Stimulated activated CD4-positive, alpha-beta T cell treated with anti-CD3 and anti-CD28 coated beads, Interleukin-4, amount 100 ng/mL, for 48 hours (primary cell): Measurements from ENCODE around the gene NRROS.

Experiments
- DNase-seq, 2 donors: peaks; one replicate each; pipeline ENCODE4 v3.0.0-alpha.2; 2020; ENCODE audit warnings: low read depth in 2 of 2

Gene NRROS

DNA sequence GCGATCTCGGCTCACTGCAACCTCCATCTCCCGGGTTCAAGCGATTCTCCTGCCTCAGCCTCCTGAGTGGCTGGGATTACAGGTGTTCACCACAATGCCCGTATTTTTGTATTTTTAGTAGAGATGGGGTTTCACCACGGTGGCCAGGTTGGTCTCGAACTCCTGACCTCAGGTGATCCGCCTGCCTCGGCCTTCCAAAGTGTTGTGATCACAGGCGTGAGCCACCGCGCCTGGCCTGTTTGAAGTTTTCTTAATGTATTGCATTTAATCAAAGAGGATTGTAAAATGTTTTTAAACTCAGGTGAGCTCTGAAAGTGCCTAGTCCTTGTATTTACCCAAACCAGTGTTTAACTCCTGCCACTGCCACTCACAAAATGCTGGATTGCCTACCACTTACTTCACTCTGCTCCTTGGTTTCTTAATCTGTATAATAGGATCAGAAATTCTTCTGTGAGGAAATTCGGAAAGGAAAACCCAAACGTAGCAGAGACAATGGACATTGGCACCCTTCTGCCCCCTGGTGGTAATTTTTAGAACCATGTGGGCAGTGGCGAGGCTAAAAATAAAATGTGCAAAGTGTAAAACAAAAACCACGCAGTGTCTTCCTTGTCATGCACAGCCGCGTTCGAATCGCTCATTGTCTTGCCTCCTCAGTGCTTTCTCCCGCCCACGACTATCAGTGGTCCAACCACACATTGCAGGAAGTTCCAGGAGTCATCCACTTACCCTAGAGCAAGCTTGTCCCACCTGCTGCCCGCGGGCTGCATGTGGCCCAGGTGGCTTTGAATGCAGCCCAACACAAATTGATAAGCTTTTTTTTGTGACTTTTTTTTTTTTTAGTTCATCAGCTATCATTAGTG, 45.3 kb downstream of the NRROS start:
- peak; percentile 49 to 56 for DNase-seq

- no peak for DNase-seq
These were observed 46.9 kb downstream of the NRROS start for GRCh38 chr3:196686436-196686835.

GRCh38 chr3:196688349-196688748, 48.9 kb downstream of the NRROS start:
- no peak for DNase-seq

DNA sequence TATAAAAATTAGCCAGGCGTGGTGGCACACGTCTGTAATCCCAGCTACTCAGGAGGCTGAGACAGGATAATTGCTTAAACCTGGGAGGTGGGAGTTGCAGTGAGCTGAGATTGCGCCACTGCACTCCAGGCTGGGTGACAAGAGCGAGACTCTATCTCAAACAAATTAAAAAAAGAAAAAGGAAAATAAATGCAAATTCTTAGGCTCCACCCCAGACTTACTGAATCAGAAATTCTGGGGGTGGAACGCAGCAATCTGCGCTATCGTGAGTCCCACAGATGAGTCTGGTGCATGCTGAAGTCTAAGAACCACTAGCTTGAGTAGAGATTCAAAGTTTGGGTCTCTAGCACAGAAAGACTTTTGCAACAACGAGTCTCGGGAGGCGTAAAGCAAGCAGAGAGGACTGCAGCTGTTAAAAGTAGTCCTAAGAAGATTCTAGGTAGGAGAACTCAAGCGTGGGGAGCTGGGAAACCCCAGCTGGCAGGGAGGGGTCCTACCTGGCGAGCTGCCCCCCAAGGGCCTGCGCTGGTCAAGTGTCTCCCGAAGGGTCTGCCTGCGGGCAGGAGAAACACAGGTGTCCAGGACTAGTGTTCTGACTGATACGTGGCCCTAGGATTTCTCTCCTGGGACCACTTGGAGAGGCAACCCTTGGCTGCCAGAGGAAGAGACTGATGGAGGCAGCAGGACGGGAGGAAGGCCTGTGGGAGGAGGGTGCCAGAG, 50.6 kb downstream of the NRROS start:
- no peak for DNase-seq

DNA sequence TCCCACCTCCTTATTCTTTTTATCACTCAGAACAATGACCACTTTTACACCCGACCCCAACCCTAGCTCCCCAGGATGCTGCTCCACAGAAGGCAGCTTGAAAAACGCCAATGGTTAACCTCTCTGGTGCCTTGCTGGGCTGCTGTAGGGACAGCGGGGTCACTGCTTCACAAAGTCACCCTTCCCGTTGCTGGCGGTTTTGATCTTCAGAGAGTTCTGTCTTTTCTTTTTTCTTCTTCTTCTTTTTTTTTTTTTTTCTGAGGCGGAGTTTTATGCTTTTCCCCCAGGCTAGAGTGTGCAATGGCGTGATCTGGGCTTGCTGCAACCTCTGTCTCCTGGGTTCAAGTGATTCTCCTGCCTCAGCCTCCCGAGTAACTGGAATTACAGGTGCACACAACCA, 51.9 kb downstream of the NRROS start:
- no peak for DNase-seq

GRCh38 chr3:196694202-196694638, 54.7 kb downstream of the NRROS start:
- DNase-seq, result no peak

- peak in 1 of 2 donors; percentile 11 for DNase-seq
These were observed 55.7 kb downstream of the NRROS start for GRCh38 chr3:196694941-196695848.

DNA sequence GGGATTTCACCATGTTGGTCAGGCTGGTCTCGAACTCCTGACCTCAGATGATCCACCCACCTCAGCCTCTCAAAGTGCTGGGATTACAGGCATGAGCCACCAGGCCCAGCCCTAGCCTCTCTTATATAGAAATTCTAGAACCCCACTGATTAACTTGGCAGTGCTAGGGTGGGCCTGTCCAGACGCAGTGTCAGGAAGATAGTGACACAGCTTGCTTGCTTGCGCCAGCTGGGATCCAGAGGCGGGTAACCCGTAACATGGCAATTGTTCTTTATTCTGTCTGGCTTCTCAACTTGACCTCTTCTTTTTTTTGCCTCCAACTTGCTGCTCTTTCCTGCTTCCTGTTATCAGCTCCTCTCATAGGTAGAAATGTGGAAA, 56.3 kb downstream of the NRROS start:
- DNase-seq, result no peak

- DNase-seq, result no peak
These were observed 57.8 kb downstream of the NRROS start for GRCh38 chr3:196697270-196697669.

- no peak for DNase-seq
These were observed 60.3 kb downstream of the NRROS start for GRCh38 chr3:196699749-196700148.

- DNase-seq, result no peak
These were observed 61.3 kb downstream of the NRROS start for GRCh38 chr3:196700801-196701200.

DNA sequence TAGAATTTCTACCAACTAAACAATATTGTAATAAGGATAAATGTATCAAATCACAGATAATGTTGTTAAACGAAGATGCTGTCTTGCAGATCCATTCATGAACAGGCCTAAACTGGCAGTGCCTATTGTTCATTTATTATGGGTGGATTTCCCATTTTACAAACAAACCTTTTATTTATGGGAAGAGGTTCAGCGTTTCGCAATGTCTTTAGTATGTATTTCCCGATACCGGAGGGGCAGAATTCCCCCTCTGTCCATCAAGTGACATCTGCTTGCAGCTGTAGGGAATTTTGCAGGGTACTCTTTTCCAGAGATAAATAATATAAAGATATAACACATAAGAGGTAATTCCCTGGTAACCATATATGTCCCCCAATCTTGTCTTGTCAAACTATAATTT, 66.8 kb downstream of the NRROS start:
- no peak for DNase-seq

GRCh38 chr3:196706731-196707130, 67.2 kb downstream of the NRROS start:
- no peak for DNase-seq

DNA sequence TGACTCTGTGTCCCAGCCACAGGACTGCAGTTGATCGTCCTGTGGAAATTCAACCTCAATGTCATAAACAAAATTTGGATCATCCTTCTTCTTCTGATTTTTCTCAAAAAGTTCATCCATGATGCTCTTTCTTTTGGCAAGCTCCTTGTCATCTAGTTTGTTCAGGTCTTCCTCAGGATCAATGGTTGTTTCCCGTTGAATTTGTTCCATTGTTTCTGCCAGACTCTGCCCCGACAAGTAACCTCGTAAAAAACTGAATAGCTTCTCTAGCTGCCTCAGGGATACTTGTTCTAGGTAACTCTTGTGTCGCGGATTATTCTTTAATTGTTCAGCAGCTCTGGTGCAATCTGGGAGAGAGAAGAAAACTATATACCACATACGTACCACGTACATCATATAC, 68.1 kb downstream of the NRROS start:
- DNase-seq, result no peak

- no peak for DNase-seq
These were observed 69.0 kb downstream of the NRROS start for GRCh38 chr3:196708467-196708866.
